Measurements from ENCODE around the gene MARCHF9.
"Not testable (repeated sequence)": the region's sequence is repeated elsewhere in the genome, so short reads cannot be mapped to it uniquely, and the experiment has no call there.

The MARCHF9 gene

GRCh38 chr12:57771236-57771872 is 16.5 kb downstream of the MARCHF9 start:
- TF ChIP-seq, protein P1, sequence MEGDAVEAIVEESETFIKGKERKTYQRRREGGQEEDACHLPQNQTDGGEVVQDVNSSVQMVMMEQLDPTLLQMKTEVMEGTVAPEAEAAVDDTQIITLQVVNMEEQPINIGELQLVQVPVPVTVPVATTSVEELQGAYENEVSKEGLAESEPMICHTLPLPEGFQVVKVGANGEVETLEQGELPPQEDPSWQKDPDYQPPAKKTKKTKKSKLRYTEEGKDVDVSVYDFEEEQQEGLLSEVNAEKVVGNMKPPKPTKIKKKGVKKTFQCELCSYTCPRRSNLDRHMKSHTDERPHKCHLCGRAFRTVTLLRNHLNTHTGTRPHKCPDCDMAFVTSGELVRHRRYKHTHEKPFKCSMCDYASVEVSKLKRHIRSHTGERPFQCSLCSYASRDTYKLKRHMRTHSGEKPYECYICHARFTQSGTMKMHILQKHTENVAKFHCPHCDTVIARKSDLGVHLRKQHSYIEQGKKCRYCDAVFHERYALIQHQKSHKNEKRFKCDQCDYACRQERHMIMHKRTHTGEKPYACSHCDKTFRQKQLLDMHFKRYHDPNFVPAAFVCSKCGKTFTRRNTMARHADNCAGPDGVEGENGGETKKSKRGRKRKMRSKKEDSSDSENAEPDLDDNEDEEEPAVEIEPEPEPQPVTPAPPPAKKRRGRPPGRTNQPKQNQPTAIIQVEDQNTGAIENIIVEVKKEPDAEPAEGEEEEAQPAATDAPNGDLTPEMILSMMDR (IDR thresholded peaks at IDR 0.05; ENCODE audit: borderline replicate concordance, control extremely low read depth, extremely low read depth, insufficient read depth, missing control alignments) = no peak
- peak; percentile 90 for DNase-seq (ENCODE audit: low spot score)
- in situ Hi-C loops (cut with MboI; ENCODE audit: low sequenced_read_pairs, unreplicated experiment) = no loop called here

GRCh38 chr12:57771873-57772428 is 17.0 kb downstream of the MARCHF9 start, which contains the start of gene METTL1:
Gene METTL1 (minus strand): TSS chr12:57772105. CDS start chr12:57772083, 22 bp downstream.
- TF ChIP-seq, protein P1 (IDR thresholded peaks at IDR 0.05; ENCODE audit: borderline replicate concordance, control extremely low read depth, extremely low read depth, insufficient read depth, missing control alignments) = no peak
- DNase-seq (ENCODE audit: low spot score) = peak; percentile 96
- in situ Hi-C loops (cut with MboI; ENCODE audit: low sequenced_read_pairs, unreplicated experiment) = no loop called here

DNA sequence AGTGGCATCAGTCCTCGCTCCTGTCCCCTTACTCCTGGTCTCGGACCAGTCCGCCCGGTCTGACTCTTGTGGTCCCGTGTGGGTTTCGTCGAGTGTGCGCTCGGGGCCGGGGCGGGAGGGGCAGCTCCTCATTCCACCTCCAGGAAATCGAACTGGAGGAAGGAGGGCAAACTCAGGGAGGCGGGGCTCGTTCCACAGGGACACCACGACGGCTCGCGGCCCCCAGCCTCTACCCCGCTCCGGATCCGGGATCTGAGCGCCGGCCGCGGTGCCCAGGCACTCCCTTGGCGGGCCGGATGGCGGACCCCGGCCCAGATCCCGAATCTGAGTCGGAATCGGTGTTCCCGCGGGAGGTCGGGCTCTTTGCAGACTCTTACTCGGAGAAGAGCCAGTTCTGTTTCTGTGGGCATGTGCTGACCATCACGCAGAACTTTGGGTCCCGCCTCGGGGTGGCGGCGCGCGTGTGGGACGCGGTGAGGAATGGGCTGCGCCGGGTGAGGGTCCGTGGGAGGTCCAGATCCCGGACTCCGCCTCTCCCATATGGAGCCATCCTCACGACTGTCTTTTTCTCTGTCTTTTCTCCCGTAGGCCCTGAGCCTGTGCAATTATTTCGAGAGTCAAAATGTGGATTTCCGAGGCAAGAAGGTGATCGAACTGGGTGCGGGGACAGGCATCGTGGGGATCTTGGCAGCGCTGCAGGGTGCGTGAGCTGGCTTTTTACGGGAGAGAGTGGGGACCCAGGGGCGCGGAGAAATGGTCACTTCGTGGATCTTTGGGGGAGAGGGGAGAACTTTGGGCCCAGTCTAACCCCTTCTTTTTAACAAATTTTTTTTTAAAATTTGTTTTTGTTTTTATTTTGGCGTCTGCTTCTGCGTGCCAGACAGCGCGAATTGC is 17.8 kb downstream of the MARCHF9 start, which contains the start of gene EEF1AKMT3:
TSS of gene EEF1AKMT3 (plus strand) at position 186 of the 894 bp plus-strand sequence. CDS start at position 297, 111 bp downstream.
- TF ChIP-seq, protein P1 (IDR thresholded peaks at IDR 0.05; ENCODE audit: borderline replicate concordance, control extremely low read depth, extremely low read depth, insufficient read depth, missing control alignments) = no peak
- peak; percentile 51 for DNase-seq (ENCODE audit: low spot score)
- in situ Hi-C loops (cut with MboI; ENCODE audit: low sequenced_read_pairs, unreplicated experiment) = no loop called here

- in situ Hi-C loops (cut with MboI; ENCODE audit: low sequenced_read_pairs, unreplicated experiment) = not testable (repeated sequence)
These were observed 19.7 kb downstream of the MARCHF9 start for GRCh38 chr12:57774634-57775033.

DNA sequence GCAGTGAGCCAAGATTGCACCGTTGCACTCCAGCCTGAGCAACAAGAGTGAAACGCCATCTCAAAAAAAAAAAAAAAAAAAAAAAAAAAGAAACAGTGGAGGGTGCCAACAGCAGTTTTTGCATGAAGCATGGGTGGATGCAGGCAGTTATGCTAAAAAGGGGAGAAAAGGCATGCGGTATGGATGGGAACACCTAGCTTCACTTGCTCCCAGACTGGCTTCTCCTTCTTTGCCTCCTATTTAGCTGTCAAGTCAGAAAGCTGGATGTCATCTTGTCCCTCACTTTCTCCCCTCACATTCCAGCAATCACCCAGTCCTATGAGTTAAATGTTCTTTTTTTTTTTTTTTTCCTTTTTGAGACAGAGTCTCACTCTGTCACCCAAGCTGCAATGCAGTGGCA is 20.1 kb downstream of the MARCHF9 start:
- DNase-seq (ENCODE audit: low spot score) = no peak
- in situ Hi-C loops (cut with MboI; ENCODE audit: low sequenced_read_pairs, unreplicated experiment) = no loop called here
- TF ChIP-seq, protein P1 (IDR thresholded peaks at IDR 0.05; ENCODE audit: borderline replicate concordance, control extremely low read depth, extremely low read depth, insufficient read depth, missing control alignments) = no peak

More at GRCh38 chr12:57774634-57775033, 19.7 kb downstream of the MARCHF9 start:
- not testable (repeated sequence) for DNase-seq (ENCODE audit: low spot score)

GRCh38 chr12:57775563-57776246 is 20.8 kb downstream of the MARCHF9 start:
- no peak for DNase-seq (ENCODE audit: low spot score)
- in situ Hi-C loops (cut with MboI; ENCODE audit: low sequenced_read_pairs, unreplicated experiment) = no loop called here
- TF ChIP-seq, protein P1 (IDR thresholded peaks at IDR 0.05; ENCODE audit: borderline replicate concordance, control extremely low read depth, extremely low read depth, insufficient read depth, missing control alignments) = no peak

All from GM13976 (cell line).